ENCODE results near the gene DLX5.

GRCh38 chr7:96982586-96982985 lies 42.0 kb downstream of the DLX5 start:
- TF ChIP-seq, protein P1, sequence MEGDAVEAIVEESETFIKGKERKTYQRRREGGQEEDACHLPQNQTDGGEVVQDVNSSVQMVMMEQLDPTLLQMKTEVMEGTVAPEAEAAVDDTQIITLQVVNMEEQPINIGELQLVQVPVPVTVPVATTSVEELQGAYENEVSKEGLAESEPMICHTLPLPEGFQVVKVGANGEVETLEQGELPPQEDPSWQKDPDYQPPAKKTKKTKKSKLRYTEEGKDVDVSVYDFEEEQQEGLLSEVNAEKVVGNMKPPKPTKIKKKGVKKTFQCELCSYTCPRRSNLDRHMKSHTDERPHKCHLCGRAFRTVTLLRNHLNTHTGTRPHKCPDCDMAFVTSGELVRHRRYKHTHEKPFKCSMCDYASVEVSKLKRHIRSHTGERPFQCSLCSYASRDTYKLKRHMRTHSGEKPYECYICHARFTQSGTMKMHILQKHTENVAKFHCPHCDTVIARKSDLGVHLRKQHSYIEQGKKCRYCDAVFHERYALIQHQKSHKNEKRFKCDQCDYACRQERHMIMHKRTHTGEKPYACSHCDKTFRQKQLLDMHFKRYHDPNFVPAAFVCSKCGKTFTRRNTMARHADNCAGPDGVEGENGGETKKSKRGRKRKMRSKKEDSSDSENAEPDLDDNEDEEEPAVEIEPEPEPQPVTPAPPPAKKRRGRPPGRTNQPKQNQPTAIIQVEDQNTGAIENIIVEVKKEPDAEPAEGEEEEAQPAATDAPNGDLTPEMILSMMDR (conservative IDR thresholded peaks at IDR 0.05): no peak
- TF ChIP-seq EZH2 (IDR thresholded peaks at IDR 0.05; ENCODE audit: low read depth): no peak
